NCI-H446 treated with DMSO at 0.1 percent for 48 hours (cell line): ENCODE measurements around the gene NLGN2.

Source experiments
- DNase-seq: peaks from one replicate; lab custom pipeline; 2025; lab: John Stamatoyannopoulos, UW

Gene NLGN2

GRCh38 chr17:7392696-7393612 lies 14.7 kb upstream of the NLGN2 start:
- no peak for DNase-seq

- no peak for DNase-seq
Observed at GRCh38 chr17:7393613-7394451, 13.8 kb upstream of the NLGN2 start.

GRCh38 chr17:7394452-7395191 lies 13.0 kb upstream of the NLGN2 start, which contains the start of gene PLSCR3:
Gene PLSCR3, minus strand, starts transcription at chr17:7394525. Its CDS starts 415 bp downstream, at chr17:7394110.
- peak; percentile 61 for DNase-seq

- no peak for DNase-seq
Observed at GRCh38 chr17:7396147-7396546, 11.5 kb upstream of the NLGN2 start.

- no peak for DNase-seq
Observed at GRCh38 chr17:7398612-7399011, 9.0 kb upstream of the NLGN2 start.

GRCh38 chr17:7403043-7403726 lies 4.5 kb upstream of the NLGN2 start:
- no peak for DNase-seq

- DNase-seq = no peak
Observed at GRCh38 chr17:7403727-7403976, 4.0 kb upstream of the NLGN2 start.

GRCh38 chr17:7403977-7404736 lies 3.5 kb upstream of the NLGN2 start, which contains the start of gene TMEM256:
Gene TMEM256, minus strand, starts transcription at chr17:7404097. Its CDS starts 13 bp downstream, at chr17:7404084.
- peak; percentile 97 for DNase-seq

GRCh38 chr17:7404737-7405349 lies 2.8 kb upstream of the NLGN2 start:
- DNase-seq = no peak

- DNase-seq = no peak
Observed at GRCh38 chr17:7405350-7406234, 2.1 kb upstream of the NLGN2 start.

GRCh38 chr17:7406235-7406825 lies 1.3 kb upstream of the NLGN2 start:
- no peak for DNase-seq

- DNase-seq = no peak
Observed at GRCh38 chr17:7407082-7407481, 563 bp upstream of the NLGN2 start.

- no peak for DNase-seq
Observed at GRCh38 chr17:7408252-7408727, 645 bp downstream of the NLGN2 start.

- DNase-seq = no peak
Observed at GRCh38 chr17:7408863-7409262, 1.2 kb downstream of the NLGN2 start.

- DNase-seq = no peak
Observed at GRCh38 chr17:7409716-7410115, 2.1 kb downstream of the NLGN2 start.

GRCh38 chr17:7410634-7411426 lies 3.2 kb downstream of the NLGN2 start:
- no peak for DNase-seq

GRCh38 chr17:7411427-7411750 lies 3.7 kb downstream of the NLGN2 start:
- no peak for DNase-seq

- DNase-seq = no peak
Observed at GRCh38 chr17:7413346-7413985, 5.8 kb downstream of the NLGN2 start.
